Lower lobe of right lung (tissue), 2 donors: ENCODE data around the gene TMEM178B. TPM values are rescaled to one million over a fixed set of nuclear protein-coding genes. Genes with fewer than 3 reads are reported as not detected.

Source experiments
- ATAC-seq, 2 donors: fragments of 200-7000 bp; cut with Tn5 transposase; one replicate each; pipeline ENCODE4 v1.9.1; 2020 to 2022; ENCODE audit warnings: mild to moderate bottlenecking in 2 of 2, moderate library complexity in 2 of 2
- DNase-seq: peaks from one replicate; pipeline ENCODE4 v3.0.0-alpha.2; 2020
- H3K27ac ChIP-seq: fragments of 200-600 bp; one replicate; pipeline ENCODE4 v1.8.0; 2022
- H3K27me3 ChIP-seq: fragments of 200-600 bp; one replicate; pipeline ENCODE4 v1.8.0; 2022; ENCODE audit warnings: low read depth
- H3K36me3 ChIP-seq: fragments of 200-600 bp; one replicate; pipeline ENCODE4 v1.8.0; 2022; ENCODE audit warnings: mild to moderate bottlenecking
- H3K4me1 ChIP-seq: fragments of 200-600 bp; one replicate; pipeline ENCODE4 v1.8.0; 2022
- H3K4me3 ChIP-seq: fragments of 200-600 bp; one replicate; pipeline ENCODE4 v1.8.0; 2022; ENCODE audit warnings: mild to moderate bottlenecking
- H3K9me3 ChIP-seq: fragments of 200-600 bp; one replicate; pipeline ENCODE4 v1.8.0; 2022
- intact Hi-C: fragments of 100-400 bp; cut with DNase I; formaldehyde crosslinking; loops from one replicate; pipeline ENCODE4 v1.11.0; 2022
- total RNA-seq: library from RNA; stranded (reverse); fragmentation: NEBNext Ultra II Directional; extraction: Animal tissue kit (Norgen Biotek cat#: 25700); gene quantifications from one replicate; pipeline ENCODE4 v1.2.1, GENCODE V29; 2021
- TF ChIP-seq, protein P1 (sequence below): fragments of 200-600 bp; IDR thresholded peaks from one replicate; pipeline ENCODE4 v1.8.0; 2022; ENCODE audit warnings: antibody characterized with exemption, mild to moderate bottlenecking
- donor health status: DM: no; HTN: yes; CAD: no; lungs with severe emphysema.

TMEM178B gene
- total RNA-seq, 1 donor from 2014 or later = 0.18 TPM

DNA sequence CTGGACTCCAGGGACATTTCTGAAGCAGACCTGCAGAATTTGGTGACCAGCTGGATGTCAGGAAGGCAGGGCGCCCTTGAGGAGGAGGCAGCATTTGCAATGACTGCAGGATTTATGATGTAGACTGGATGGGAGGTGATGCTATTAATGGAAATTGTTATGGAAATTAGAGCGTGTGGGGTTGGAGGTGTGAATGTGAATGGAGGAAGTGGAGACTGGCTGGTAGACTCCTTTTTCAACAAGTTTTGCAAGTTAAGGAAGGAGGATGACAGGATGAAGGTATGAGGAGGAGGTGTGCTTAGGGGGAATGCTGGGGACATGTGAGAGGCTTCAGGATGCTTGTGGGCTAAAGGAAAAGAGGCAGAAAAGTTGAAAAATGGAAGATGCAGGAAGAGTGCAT lies 137.0 kb downstream of the TMEM178B start:
- TF ChIP-seq, protein P1, sequence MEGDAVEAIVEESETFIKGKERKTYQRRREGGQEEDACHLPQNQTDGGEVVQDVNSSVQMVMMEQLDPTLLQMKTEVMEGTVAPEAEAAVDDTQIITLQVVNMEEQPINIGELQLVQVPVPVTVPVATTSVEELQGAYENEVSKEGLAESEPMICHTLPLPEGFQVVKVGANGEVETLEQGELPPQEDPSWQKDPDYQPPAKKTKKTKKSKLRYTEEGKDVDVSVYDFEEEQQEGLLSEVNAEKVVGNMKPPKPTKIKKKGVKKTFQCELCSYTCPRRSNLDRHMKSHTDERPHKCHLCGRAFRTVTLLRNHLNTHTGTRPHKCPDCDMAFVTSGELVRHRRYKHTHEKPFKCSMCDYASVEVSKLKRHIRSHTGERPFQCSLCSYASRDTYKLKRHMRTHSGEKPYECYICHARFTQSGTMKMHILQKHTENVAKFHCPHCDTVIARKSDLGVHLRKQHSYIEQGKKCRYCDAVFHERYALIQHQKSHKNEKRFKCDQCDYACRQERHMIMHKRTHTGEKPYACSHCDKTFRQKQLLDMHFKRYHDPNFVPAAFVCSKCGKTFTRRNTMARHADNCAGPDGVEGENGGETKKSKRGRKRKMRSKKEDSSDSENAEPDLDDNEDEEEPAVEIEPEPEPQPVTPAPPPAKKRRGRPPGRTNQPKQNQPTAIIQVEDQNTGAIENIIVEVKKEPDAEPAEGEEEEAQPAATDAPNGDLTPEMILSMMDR = no peak
- no peaks in the 10 kb centered on the region for H3K9me3 ChIP-seq
- H3K27me3 ChIP-seq = no peaks in the 10 kb centered on the region
- DNase-seq = no peak
- no peak overlapping the region for H3K27ac ChIP-seq
- intact Hi-C loops = no loop called here
- H3K4me1 ChIP-seq = no peaks in the 10 kb centered on the region
- no peak for ATAC-seq
- H3K36me3 ChIP-seq = no peaks in the 10 kb centered on the region
- H3K4me3 ChIP-seq = no peak overlapping the region

DNA sequence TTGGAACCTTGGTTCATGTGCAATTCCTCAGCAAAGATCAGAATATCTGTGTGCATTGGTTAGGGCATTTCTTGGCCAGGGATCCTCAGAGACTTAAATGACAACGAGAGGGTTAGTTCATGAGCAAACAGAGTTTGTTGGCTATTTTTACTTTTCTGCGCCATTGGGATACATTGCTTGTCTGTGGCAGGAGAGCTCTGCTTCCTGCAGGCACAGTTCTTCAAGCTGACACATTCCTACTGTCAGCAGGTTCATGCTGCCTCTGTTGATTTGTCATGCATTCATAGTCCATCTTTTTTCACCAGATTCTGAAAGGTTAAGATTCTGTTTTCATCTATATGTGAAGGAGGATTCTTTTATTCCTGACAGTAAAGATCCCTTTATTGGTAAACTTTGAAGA lies 139.4 kb downstream of the TMEM178B start:
- intact Hi-C loops = no loop called here
- H3K9me3 ChIP-seq = no peaks in the 10 kb centered on the region
- H3K4me1 ChIP-seq = no peaks in the 10 kb centered on the region
- TF ChIP-seq, protein P1 = no peak
- no peaks in the 10 kb centered on the region for H3K36me3 ChIP-seq
- no peak overlapping the region for H3K27ac ChIP-seq
- no peak for DNase-seq
- H3K4me3 ChIP-seq = no peak overlapping the region
- no peak for ATAC-seq
- H3K27me3 ChIP-seq = no peaks in the 10 kb centered on the region

DNA sequence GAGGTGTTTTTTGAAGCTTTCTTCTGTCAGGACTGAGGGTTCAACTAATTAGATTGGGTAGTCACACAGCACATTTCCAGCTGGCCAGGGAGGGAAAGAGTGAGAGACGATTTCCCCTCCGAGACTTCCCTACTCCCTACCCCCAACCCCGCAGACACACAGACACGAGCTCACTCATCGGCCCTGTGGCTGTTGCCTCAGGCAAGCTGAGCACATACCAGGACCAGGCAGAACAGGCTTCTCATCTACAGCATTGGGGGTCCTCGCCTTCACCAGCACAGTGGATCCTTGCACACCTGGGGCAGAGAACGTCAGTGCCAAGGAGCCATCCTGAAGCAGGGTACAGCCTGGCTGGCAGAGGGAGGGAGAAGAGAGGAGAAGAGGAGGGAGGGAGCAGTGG lies 144.1 kb downstream of the TMEM178B start:
- H3K36me3 ChIP-seq = no peaks in the 10 kb centered on the region
- no peaks in the 10 kb centered on the region for H3K9me3 ChIP-seq
- ATAC-seq (no peak), DNase-seq (no peak)
- H3K27ac ChIP-seq = no peak overlapping the region
- H3K4me1 ChIP-seq = no peaks in the 10 kb centered on the region
- intact Hi-C loops = no loop called here
- TF ChIP-seq, protein P1 = no peak
- no peaks in the 10 kb centered on the region for H3K27me3 ChIP-seq
- H3K4me3 ChIP-seq = no peak overlapping the region

DNA sequence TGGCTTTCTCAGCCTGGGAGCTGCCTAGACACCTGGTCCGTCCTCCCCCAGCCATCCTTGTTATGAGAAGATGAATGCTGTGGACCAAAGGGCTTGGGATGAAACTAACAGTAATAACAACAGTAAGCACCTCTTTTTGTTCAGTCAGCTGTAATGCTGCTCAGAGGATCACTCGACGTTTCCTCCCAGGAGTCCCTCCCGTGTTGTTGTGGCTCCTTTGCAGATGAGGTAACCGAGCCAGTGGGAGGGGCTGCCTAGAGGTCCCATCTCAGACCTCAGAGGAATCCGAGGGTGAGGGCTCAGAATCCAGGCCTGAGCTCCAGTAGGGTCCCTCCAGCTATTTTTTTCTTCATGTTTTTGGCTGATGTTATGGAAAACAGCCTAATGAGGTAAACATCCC lies 145.1 kb downstream of the TMEM178B start:
- no peak overlapping the region for H3K27ac ChIP-seq
- DNase-seq (no peak), ATAC-seq (no peak)
- H3K27me3 ChIP-seq = no peaks in the 10 kb centered on the region
- no peaks in the 10 kb centered on the region for H3K4me1 ChIP-seq
- H3K9me3 ChIP-seq = no peaks in the 10 kb centered on the region
- H3K4me3 ChIP-seq = no peak overlapping the region
- no peaks in the 10 kb centered on the region for H3K36me3 ChIP-seq
- intact Hi-C loops = no loop called here
- TF ChIP-seq, protein P1 = no peak

DNA sequence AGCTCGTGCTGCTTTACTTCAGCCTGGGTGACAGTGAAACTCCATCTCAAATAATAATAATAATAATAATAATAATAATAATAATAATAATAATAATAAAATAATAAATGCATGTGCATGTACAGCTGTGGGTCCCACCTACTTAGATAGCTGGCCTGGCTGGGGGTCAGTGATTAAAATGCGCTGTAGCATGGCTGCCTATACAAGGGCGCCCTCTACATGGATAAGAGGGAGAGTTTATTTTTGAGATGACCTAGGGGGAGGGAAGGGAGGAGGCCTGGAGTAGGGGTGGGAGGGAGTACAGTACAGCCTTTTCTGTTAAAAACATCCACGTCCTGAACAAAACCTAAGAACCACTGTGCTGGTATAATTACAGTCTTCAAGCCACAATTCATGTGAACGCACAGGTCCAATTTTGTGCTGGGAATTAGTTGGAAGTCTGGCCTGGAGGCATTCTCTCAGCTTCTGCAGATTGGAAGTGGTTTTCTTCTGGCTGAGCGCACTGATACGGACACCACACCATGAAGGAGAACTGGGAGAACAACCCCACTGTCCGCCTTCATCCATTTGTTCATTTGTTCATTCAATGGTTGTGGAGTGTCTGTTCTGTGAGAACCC lies 146.5 kb downstream of the TMEM178B start:
- H3K4me1 ChIP-seq = no peaks in the 10 kb centered on the region
- H3K4me3 ChIP-seq = no peak overlapping the region
- TF ChIP-seq, protein P1 = no peak
- no peaks in the 10 kb centered on the region for H3K9me3 ChIP-seq
- no peak for DNase-seq
- intact Hi-C loops = no loop called here
- H3K27ac ChIP-seq = no peak overlapping the region
- H3K27me3 ChIP-seq = no peaks in the 10 kb centered on the region
- ATAC-seq = no peak
- no peaks in the 10 kb centered on the region for H3K36me3 ChIP-seq
